Measurements from ENCODE around the gene QKI.

The QKI gene

DNA sequence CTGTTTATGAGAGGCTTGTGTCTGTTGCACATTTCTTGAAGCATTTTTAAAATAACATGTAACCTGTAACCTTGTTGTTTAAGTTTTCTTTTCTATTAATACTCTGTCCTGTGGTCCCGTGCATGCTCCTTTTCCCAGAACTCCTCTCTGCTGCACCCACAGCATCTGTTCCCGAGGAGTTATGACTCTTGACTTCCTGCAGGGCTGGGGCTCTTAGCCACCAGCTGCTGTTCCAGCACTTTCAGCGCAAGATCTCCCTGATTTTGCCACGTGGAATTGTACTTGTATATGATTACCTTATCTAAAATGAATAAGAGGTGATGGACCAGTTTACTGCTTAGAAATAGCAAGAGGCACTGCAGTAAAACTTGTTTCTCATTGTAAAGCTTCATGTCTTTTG, 150.6 kb downstream of the QKI start:
- DNase-seq (ENCODE audit: insufficient read length, low spot score): no peak
- TF ChIP-seq, protein P1, sequence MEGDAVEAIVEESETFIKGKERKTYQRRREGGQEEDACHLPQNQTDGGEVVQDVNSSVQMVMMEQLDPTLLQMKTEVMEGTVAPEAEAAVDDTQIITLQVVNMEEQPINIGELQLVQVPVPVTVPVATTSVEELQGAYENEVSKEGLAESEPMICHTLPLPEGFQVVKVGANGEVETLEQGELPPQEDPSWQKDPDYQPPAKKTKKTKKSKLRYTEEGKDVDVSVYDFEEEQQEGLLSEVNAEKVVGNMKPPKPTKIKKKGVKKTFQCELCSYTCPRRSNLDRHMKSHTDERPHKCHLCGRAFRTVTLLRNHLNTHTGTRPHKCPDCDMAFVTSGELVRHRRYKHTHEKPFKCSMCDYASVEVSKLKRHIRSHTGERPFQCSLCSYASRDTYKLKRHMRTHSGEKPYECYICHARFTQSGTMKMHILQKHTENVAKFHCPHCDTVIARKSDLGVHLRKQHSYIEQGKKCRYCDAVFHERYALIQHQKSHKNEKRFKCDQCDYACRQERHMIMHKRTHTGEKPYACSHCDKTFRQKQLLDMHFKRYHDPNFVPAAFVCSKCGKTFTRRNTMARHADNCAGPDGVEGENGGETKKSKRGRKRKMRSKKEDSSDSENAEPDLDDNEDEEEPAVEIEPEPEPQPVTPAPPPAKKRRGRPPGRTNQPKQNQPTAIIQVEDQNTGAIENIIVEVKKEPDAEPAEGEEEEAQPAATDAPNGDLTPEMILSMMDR (IDR thresholded peaks at IDR 0.05; ENCODE audit: insufficient read depth, missing control alignments): no peak
- no peak for FAIRE-seq

DNA sequence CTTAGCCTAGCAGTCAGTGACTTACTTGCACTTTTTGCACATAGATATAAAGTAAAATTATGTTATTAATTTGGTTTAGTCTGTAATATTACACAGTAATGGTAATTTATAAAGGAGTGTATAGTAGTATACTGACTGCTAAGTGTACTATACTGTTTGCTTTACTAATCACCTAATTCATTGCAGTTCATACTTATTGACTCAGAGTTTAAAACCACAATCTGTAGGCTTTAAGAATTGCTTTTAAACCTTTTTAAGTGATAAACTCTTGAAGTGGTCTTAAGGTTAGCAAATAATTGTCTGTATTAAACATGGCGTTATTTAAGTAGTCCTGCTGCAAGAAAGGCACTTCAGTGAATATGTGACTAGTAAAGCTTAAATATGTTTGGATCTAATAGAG, 151.5 kb downstream of the QKI start:
- DNase-seq (ENCODE audit: insufficient read length, low spot score) (no peak), FAIRE-seq (peak; percentile 78)
- TF ChIP-seq, protein P1 (IDR thresholded peaks at IDR 0.05; ENCODE audit: insufficient read depth, missing control alignments): no peak

DNA sequence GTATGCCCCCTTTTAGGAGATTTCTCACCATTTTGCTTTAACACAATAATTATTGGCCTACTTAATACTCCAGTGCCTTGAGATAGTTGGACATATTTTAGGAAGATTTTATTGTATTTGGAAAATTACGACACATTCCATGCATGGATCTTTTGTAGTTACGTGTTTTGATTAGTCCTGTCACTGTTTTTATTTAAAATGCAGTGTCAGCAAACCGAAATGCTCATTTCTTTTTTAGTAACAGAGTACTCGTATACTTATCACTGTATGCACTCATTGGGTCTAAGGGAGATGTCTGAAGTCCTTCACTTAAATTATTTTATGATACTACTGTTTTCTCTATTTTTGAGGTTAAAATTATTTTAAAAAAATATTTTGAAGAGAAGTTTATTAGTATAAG, 153.8 kb downstream of the QKI start:
- no peak for DNase-seq (ENCODE audit: insufficient read length, low spot score)
- FAIRE-seq: no peak
- TF ChIP-seq, protein P1 (IDR thresholded peaks at IDR 0.05; ENCODE audit: insufficient read depth, missing control alignments): no peak

DNA sequence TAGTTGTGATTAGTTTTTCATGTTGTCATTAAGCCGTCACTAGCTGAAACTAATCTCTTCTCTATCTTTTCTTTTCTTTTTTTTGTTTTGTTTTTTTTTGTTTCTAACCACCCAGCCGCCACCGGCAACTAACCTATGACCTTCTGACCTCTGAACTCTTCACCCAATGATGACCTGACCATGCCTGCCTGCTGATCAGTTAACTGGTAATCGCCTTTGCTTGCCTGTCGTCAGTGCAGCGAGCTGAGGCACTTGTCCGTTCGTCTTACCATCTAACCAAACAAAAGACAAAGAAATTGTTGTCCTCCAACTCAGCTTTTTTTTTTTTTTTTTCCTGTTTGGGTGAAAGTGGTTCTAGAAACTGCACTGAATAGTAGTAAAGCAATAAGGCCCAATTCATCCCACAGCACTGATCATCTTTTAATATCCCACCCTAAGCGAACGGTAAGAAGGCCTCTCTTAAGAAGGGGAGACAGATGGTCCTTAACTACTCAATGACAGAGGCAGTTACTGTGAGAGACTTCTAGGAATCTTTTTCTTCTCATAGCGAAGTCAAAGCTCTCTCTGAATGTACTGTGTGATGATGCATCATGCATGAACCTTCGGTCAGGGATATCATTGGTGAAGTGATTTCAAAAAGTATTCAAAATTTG, 156.2 kb downstream of the QKI start:
- peak; percentile 61 for FAIRE-seq
- no peak for DNase-seq (ENCODE audit: insufficient read length, low spot score)
- TF ChIP-seq, protein P1 (IDR thresholded peaks at IDR 0.05; ENCODE audit: insufficient read depth, missing control alignments): no peak

DNA sequence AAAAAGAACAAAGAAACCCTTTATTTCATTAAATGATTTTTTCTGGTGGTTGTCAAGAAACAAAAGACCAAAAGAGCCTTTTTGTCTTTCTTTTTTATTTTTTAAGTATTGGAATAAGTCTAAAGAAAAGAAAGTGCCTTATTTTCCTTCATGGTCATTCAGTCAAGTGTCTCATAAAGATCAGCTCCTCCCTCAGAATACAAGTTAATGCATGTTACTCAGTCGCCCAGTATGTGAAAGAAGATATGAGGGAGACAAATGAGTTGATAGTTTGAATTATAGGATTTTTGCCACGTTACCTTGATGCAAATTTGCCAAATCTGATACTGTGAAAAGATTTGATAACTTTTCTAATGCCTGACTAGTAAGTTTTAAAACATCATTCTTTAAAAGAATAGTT, 157.2 kb downstream of the QKI start:
- DNase-seq (ENCODE audit: insufficient read length, low spot score) (no peak), FAIRE-seq (no peak)
- TF ChIP-seq, protein P1 (IDR thresholded peaks at IDR 0.05; ENCODE audit: insufficient read depth, missing control alignments): no peak

DNA sequence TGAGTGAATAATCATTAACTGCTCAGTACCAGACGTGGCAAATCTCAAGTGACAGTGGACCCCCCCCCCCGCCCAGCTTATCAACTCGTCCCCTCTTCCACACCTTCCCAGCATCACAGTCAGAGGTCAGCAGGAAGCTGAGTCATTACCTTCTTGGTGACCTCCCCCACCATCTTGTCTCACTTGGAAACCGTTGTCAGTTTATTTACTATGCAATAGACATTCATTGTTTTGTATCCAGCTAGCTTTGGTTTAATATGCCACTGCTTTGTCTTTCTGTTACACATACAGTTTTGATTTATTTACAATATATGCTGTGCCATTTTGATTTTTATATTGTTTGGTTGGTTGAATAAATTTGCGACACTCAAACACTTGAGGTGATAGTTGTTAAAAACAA, 158.1 kb downstream of the QKI start:
- FAIRE-seq (no peak), DNase-seq (ENCODE audit: insufficient read length, low spot score) (no peak)
- TF ChIP-seq, protein P1 (IDR thresholded peaks at IDR 0.05; ENCODE audit: insufficient read depth, missing control alignments): no peak

DNA sequence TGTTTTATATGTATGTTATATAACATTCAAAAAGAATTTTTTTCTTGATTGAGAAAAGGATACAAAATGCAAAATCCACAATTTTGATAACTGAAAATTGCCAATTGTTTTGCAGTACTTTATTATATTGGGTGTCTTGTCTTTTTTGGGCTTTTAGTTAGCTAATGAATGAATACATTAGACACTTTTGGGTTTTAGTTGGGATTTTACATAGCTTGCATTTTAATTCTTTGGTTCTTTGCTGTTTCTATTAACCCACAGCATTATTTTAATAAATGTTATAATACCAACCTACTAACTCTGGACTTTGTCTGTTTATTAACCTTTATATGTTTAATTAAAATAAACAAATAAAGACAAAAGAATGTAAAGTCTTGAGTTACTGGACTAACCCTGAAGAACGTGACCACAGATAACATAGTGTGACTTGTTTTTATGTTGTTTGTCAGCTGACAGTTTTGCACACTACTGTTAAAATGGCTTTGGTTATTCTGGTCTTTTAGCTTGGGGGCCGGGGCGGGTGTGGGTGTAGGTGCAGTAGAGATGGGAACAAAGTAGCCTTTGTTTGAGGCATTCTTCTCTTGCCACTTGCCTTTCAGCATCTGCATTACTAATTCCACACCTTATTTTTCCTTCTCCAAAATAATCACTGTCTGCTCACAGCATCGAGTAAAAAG, 159.1 kb downstream of the QKI start:
- no peak for FAIRE-seq
- DNase-seq (ENCODE audit: insufficient read length, low spot score): no peak
- TF ChIP-seq, protein P1 (IDR thresholded peaks at IDR 0.05; ENCODE audit: insufficient read depth, missing control alignments): no peak
